AG09319 (cell line): ENCODE results near the gene GYG1.

Experiments used
- DNase-seq: peaks from one replicate; pipeline ENCODE4 v3.0.0-alpha.2; 2010; ENCODE audit warnings: low read depth; ENCODE audit errors: extremely low read depth
- CTCF ChIP-seq: IDR thresholded peaks from 2 replicates; pipeline ENCODE4 v1.5.1; 2011; ENCODE audit warnings: low read depth, mild to moderate bottlenecking, inconsistent platforms, low read length, moderate library complexity

The GYG1 gene

DNA sequence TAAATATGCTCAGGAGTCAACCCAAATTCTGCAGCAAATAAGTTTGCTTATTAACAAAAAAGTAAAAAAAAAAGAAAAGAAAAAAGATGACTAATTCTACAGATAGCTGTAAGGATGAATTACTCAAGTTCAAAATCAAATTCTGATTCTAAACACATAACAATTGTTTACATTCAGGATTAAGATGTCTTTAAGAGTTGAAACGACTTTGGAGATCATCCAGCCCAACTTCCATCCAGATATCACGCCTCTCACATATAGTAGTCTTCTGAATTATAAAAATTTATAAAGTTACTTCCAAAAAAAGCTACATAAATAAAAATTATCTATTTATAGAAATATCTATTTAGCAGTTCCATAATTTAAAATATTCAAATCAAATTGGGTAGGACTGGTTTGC is 39.8 kb downstream of the GYG1 start:
- no peak for DNase-seq
- no peak for TF ChIP-seq CTCF

DNA sequence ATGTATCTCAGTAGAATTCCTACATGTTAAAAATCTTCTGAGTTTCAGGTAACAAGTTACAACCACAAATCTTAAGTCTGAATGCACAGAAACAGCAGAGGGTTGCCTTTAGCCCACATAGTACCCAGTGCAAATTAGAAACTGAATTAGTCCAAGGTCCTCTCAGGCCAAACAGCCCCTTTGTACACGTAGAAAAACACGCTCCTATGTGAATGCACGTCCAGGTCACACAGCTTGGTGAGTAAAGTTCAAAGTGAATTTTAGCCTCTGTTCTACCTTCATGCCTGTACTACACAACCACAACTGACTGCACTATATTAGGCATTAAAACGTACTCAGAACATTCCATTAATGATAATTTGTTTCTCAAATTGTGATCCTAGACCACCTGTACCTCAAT is 46.3 kb downstream of the GYG1 start:
- no peak for DNase-seq
- no peak for TF ChIP-seq CTCF

- no peak for TF ChIP-seq CTCF
- DNase-seq: no peak
Measured at GRCh38 chr3:149038322-149038721, 47.0 kb downstream of the GYG1 start.

DNA sequence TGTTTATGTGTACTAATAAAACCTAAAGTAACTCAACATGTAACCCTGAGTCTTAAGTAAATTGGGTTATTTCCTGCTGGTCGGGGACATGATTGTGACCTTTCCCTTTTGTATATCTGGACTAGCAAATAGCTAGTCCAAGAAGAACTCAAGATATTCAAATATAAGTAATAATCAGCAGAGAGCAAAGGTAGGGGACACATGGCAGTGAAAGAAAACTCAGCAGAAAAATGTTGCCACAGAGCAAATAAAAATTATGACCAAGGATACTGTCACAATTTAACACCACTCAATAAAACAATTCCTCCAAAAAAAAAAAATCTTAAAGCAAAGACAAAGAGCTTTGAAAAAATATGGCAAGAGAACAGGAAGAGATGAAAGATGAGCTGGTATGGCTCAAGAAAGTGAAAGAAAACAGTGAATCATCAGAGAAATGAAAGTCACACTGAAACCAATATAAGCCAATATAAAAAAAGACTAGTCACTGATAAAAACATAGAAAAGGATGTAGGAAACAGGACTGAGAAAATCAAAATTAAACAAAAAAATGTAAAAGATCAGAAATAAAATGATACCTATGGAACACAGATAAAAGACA is 51.5 kb downstream of the GYG1 start:
- no peak for TF ChIP-seq CTCF
- DNase-seq: no peak

DNA sequence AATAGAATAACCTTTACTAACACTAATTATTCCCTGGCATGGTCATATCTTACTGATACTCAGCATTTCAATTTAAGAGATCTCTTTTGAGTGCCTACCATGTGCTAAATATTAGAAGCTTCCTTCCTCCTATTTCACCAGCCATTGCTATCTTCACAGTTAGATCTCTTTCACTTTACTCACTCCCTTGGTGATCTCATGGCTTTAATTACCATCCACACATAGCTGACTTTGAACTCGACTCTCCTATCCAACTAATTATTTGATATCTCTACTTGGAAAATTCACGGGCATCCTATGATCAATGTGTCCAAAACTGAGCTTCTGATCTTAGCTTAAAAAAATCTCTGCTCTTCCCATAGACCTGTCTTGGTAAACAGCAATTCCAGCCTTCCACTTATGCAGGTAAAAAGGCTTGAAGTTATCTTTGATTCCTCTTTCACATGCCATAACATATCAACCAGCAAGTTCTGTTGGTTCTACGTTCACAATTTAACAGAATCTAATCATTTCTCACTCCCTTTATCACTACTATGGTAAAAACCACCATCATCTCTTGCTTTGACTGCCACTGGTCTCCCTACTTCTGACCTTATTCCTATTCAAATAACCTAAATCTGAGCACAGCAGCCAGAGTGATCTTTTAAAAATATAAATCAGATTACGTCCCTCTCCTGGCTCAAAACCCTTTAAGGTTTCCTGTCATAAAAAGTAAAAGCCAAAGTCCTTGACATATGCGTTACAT is 53.2 kb downstream of the GYG1 start:
- no peak for TF ChIP-seq CTCF
- no peak for DNase-seq

DNA sequence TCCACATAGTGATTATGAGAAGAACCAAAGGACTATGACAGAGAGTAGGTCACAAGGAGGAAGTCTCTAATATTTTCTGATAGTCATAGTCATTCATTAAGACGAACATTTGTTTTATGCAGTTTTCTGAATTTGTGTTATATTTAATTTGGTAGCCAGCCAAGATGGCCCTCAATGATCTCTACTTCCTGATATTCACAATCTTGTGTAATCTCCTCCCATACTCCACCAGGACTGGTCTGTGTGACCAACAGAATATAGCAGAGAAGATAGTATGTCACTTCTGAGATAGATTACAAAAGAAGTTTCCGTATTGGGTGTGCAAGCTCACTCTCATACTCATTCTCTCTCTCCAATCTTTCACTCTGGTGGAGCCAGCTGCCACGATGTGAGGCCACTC is 64.2 kb downstream of the GYG1 start:
- no peak for TF ChIP-seq CTCF

DNA sequence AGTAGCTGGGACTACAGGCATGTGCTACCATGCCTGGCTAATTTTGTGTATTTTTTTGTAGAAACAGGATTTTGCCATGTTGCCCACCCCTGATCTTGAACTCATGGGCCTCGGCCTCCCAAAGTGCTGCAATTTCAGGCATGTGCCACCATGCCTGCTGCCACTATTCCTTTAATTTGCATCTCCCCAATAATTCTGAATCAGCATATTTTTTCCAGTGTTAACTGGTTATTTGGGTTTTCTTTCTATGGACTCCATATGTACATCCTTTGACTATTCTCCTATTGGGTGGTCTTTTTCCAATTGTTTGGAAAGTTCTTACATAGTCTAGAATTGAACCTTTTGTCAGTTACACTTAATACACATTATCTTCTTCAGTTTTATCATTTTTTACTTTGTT is 66.9 kb downstream of the GYG1 start:
- no peak for DNase-seq
- TF ChIP-seq CTCF: no peak

More for the DNA sequence above, 64.2 kb downstream of the GYG1 start:
- DNase-seq: no peak
